ENCODE data around the gene CSRP3.

DNA sequence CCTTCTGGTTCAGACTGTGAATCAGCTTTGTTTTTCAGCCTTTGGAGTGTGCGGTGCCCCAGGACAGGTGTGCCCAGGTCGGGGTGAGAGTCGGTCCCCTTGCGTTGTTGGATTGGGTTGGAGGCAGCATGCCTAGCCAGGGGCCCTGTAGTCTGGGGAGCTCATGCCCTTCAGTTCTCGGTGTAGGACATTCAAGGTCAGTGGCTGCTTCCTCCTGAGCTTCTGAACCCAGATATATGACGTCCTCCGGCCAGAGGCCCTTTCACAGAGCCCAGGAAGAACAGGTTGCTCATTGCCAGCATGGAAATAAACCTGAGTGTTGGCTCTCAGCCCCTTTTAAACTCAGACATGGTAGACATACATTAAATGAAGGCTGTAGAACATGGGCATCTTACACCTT is 2.7 kb downstream of the CSRP3 start:
- TF ChIP-seq, protein P1, sequence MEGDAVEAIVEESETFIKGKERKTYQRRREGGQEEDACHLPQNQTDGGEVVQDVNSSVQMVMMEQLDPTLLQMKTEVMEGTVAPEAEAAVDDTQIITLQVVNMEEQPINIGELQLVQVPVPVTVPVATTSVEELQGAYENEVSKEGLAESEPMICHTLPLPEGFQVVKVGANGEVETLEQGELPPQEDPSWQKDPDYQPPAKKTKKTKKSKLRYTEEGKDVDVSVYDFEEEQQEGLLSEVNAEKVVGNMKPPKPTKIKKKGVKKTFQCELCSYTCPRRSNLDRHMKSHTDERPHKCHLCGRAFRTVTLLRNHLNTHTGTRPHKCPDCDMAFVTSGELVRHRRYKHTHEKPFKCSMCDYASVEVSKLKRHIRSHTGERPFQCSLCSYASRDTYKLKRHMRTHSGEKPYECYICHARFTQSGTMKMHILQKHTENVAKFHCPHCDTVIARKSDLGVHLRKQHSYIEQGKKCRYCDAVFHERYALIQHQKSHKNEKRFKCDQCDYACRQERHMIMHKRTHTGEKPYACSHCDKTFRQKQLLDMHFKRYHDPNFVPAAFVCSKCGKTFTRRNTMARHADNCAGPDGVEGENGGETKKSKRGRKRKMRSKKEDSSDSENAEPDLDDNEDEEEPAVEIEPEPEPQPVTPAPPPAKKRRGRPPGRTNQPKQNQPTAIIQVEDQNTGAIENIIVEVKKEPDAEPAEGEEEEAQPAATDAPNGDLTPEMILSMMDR (IDR thresholded peaks at IDR 0.05; ENCODE audit: insufficient read depth, low read length, poor library complexity, severe bottlenecking): no peak
- TF ChIP-seq EZH2phosphoT487 (conservative IDR thresholded peaks at IDR 0.05; ENCODE audit: low read length): no peak

All from SU-DHL-6 (cell line).